ENCODE data around the gene LAMTOR3. TPM values are rescaled to one million over a fixed set of nuclear protein-coding genes. Genes with fewer than 3 reads are reported as not detected.
"Not testable (repeated sequence)": the region's sequence is repeated elsewhere in the genome, so short reads cannot be mapped to it uniquely, and the experiment has no call there.

The LAMTOR3 gene
- total and polyA plus RNA-seq, 7 donors: 21.6 to 43.6 (median 24.7) TPM

- no peak for ATAC-seq
- WGBS, 3 donors: 93 to 97% (median 94%) methylated on average over 7 of the region's 7 CpGs
- no peak for TF ChIP-seq CTCF (IDR thresholded peaks at IDR 0.05)
Measured at GRCh38 chr4:99834569-99834968, 59.7 kb downstream of the LAMTOR3 start.

GRCh38 chr4:99833756-99834155 lies 60.5 kb downstream of the LAMTOR3 start:
- intact Hi-C loops (cut with DNase I): no loop called here
- Histone ChIP-seq H3K36me3 (ENCODE audit: insufficient read depth in 1 of 2, low read depth in 1 of 2) (no peaks in the 10 kb centered on the region), H3K4me1 (no peaks in the 10 kb centered on the region), H3K27ac (no peak overlapping the region), H3K27me3 (ENCODE audit: insufficient read depth in 3 of 3, low read length in 2 of 3) (no peaks in the 10 kb centered on the region), H3K4me3 (no peak overlapping the region), H3K9me3 (no peaks in the 10 kb centered on the region)
- no peak for TF ChIP-seq CTCF (IDR thresholded peaks at IDR 0.05)
- ATAC-seq (no peak), DNase-seq (no peak)
- 76 to 85% (median 77%) methylated on average over 5 of the region's 5 CpGs for WGBS, 3 donors

More at GRCh38 chr4:99834569-99834968, 59.7 kb downstream of the LAMTOR3 start:
- Histone ChIP-seq H3K27me3 (ENCODE audit: insufficient read depth in 3 of 3, low read length in 2 of 3) (no peaks in the 10 kb centered on the region), H3K27ac (no peak overlapping the region), H3K4me3 (no peak overlapping the region), H3K4me1 (no peaks in the 10 kb centered on the region), H3K9me3 (no peaks in the 10 kb centered on the region), H3K36me3 (ENCODE audit: insufficient read depth in 1 of 2, low read depth in 1 of 2) (no peaks in the 10 kb centered on the region)
- DNase-seq: no peak
- intact Hi-C loops (cut with DNase I): no loop called here

- H3K27me3 ChIP-seq (ENCODE audit: insufficient read depth in 3 of 3, low read length in 2 of 3): no peaks in the 10 kb centered on the region
- WGBS, 3 donors: 81 to 86% (median 82%) methylated on average over 3 of the region's 3 CpGs
- H3K4me3 ChIP-seq: no peak overlapping the region
- intact Hi-C loops (cut with DNase I): no loop called here
- TF ChIP-seq CTCF (IDR thresholded peaks at IDR 0.05): no peak
- H3K36me3 ChIP-seq (ENCODE audit: insufficient read depth in 1 of 2, low read depth in 1 of 2): no peaks in the 10 kb centered on the region
- DNase-seq: no peak
- H3K4me1 ChIP-seq: no peaks in the 10 kb centered on the region
- no peak for ATAC-seq
- no peaks in the 10 kb centered on the region for H3K9me3 ChIP-seq
- H3K27ac ChIP-seq: no peak overlapping the region
Measured at GRCh38 chr4:99832758-99833157, 61.5 kb downstream of the LAMTOR3 start.

GRCh38 chr4:99832321-99832720 lies 61.9 kb downstream of the LAMTOR3 start:
- no peak for TF ChIP-seq CTCF (IDR thresholded peaks at IDR 0.05)
- Histone ChIP-seq H3K4me3 (no peak overlapping the region), H3K9me3 (no peaks in the 10 kb centered on the region), H3K27ac (no peak overlapping the region), H3K36me3 (ENCODE audit: insufficient read depth in 1 of 2, low read depth in 1 of 2) (no peaks in the 10 kb centered on the region), H3K4me1 (no peaks in the 10 kb centered on the region), H3K27me3 (ENCODE audit: insufficient read depth in 3 of 3, low read length in 2 of 3) (no peaks in the 10 kb centered on the region)
- intact Hi-C loops (cut with DNase I): no loop called here
- DNase-seq (no peak), ATAC-seq (no peak)

GRCh38 chr4:99830051-99830450 lies 64.2 kb downstream of the LAMTOR3 start:
- intact Hi-C loops (cut with DNase I); H3K36me3 ChIP-seq (ENCODE audit: insufficient read depth in 1 of 2, low read depth in 1 of 2); DNase-seq; H3K4me3 ChIP-seq; H3K27me3 ChIP-seq (ENCODE audit: insufficient read depth in 3 of 3, low read length in 2 of 3); H3K27ac ChIP-seq; H3K4me1 ChIP-seq; ATAC-seq; H3K9me3 ChIP-seq: not testable (repeated sequence)
- WGBS, 3 donors: 52 to 79% (median 66%) methylated on average over 5 of the region's 5 CpGs
